ENCODE results near the gene MYO10. TPM values are rescaled to one million over a fixed set of nuclear protein-coding genes. Genes with fewer than 3 reads are reported as not detected.

Gene MYO10
- polyA plus RNA-seq, 1 donor: 35.3 TPM

DNA sequence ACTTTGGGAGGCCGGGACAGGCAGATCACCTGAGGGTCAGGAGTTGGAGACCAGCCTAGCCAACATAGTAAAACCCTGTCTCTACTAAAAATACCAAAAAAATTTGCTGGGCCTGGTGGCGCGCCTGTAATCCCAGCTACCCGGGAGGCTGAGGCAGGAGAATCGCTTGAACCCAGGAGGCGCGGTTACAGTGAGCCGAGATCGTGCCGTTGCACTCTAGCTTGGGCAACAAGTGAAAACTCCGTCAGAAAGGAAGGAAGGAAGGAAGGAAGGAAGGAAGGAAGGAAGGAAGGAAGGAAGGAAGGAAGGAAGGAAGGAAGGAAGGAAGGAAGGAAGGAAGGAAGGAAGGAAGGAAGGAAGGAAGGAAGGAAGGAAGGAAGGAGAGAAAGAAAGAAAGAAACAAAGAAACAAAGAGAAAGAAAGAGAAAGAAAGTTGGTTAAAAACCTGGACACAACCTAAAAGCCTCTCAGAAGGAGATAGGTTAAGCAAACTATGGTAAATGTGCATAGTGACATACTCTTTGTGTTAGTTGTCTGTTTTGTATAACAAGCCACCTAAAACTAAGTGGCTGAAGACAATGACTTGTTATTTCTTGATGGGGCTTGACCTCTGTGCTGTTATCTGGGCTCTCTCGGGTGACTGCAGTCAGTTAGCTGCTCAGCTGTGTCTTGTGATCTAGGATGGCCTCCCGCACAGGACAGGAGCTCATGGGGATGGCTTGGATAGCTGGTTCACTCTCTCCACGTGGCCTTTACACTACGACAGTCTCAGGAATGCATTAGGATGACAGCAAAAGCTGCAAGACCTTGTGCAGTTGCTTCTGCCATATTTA lies 8.0 kb upstream of the MYO10 start:
- DNase-seq: no peak

DNA sequence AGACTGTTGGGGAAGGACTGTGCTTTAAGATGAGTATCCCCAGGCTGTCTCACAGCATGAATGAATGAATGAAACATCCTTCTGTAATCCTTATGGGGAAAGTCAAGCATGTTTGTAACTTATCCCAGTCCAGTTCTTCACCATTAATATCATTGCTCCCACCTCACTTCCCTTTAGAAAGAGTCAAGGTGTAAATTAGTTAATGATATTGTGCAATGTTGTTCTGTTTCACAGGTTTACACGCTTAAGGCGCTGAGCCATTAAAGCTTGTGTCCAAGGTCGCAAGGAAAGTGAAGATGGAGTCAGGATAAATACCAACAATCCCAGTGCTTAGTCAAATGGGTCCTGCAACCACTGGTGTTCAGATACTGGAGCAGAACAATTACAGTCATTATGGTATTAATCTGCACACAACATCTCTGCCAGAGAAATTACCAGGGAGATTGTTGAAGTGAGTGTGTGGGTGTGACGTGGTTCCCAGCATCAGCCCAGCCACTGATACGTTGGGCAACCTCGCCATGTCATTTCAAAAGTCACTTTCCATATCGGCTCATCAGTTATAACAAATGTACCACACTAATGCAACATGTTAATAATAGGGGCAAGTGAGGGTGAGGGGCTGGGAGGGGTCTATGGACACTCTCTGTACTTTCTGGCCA lies 1.5 kb upstream of the MYO10 start:
- DNase-seq: no peak

- DNase-seq: no peak
Measured at GRCh38 chr5:16936989-16937438, 926 bp upstream of the MYO10 start.

DNA sequence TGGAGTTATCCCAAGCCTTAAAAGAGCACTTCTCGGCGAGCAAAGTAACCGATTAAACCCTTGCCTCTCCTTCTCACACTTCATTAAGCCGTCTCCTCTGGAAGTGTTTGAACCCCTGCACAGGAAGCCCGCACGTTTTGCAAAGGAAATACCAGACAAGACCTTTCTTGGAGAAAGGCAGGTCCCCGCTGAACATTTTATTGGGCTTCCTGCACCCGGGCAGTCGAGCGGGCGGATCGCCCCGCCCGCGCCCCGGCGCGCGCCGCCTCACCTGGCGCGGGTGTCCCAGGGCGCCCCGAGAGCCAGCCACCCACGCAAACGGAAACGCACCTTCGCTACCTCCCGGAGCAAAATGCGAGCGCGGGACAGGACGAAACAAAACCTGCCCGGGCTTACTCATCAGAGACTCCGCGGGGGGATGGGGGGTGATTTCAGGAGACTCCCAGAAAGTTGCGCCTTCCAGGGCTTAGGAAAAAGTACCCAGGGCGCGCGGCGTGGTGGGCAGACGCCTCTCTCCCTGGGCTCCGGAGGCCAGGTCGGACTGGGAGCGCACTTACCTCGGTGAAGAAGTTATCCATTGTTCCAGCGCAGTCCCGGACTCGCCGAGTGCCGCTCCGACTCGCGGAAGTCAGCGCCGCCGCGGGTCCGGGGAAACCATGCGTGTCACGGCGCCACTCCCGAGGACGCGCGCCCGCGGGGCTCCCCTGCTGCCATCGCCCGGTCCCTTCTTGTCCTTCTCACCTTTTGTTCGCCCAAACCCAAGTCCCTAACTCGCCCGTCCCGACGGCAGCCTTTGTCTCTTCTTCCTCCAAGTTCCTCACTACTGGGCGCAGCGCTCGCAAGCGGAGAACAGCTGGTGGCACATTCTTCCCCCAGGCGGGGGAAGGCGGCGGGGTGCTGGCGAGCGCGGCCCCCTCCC lies 598 bp downstream of the MYO10 start:
- DNase-seq: no peak

DNA sequence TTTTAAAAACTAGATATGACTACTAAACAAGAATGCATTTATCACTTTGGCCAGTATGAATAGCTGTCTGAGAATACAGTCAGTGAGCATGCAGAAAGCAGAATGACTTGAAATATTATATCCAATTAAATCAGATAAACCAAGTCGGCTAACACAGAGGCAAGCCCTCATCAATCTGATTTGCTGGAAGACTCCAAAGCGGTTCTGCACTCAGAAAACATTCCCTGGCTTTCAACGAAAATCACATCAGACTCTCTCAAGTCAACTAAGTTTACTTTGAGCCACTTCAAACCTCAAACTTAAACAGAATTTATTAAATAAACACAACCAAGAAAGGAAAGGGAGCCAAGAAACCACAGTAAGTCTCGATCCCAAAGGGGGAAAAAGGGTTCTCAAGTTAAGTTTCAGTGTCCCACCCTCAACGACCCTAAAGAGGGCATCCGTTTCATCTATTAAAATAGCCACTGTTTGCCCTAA lies 1.4 kb downstream of the MYO10 start:
- no peak for DNase-seq

DNA sequence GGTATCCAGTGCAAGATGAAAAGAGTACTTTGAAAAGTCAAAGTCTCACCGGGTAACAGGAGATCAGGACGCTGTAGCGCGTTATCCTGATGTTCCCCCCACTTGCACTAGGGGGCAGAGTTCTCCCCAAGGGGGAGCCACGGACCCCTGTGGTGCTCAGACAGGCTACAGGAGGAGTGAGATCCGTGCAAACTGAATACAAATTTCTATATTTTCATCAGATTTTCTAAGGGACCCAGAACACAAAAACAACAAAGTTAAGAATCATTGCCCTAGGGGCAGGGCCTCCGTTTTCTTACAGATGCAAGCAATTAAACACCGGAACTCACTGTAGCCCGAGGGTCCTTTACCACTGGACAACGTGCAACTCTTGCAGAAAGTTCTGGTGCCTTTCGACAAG lies 2.0 kb downstream of the MYO10 start:
- DNase-seq: peak; percentile 51

DNA sequence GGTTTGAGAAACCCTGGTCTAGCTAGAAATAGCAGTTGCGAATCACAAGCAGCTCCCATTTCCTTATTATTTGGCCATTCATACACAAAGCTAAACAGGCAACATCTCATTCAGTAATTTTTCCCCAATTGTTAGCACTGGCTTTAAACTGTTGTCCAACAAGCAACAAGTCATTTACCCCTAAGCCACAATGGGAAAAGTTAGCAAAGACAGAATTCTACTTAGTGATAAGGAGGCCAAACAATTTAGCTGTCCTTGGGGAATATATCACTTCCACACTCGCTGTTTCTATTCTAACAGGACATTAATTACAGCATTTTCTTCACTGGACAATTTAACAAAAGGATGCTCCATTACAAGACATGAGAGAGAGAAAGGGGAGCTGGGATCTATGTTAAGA lies 2.8 kb downstream of the MYO10 start:
- no peak for DNase-seq

GRCh38 chr5:16932401-16932800 lies 3.7 kb downstream of the MYO10 start:
- no peak for DNase-seq

DNA sequence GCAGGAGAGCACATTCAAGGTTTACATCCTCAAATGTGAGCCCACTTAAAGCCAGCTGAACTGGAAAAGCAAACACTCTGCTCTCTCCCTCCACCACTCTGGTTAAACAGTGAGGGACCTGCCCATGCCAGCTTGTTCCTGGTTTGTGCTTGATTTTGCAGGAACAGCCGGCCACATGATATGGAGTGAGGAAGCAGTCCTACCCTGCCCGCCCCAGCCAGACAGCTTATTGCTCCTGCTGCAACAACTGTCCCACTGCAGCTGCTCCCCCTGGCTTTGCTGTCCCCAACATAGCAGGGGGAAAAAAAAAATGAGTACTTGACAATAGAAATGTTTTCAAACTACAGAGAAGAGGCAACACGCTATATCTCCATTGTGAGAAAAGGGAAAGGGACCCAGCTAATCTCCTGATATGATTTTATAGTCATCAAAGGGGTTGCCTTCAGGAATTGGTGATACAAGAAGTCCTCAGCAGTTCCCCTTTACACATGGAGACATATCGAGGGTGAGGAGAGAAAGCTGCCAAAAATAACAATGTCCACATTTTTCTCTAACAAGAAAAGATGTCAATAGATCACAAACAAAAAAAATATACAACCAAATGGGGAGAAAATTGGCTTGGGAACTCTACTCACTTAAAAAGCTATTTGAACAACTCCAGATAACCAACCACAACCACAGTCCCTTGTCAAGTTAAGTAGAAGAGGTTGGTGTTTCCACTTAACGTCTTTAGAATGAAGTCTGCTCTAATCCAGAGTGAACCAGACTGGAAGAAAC lies 4.6 kb downstream of the MYO10 start:
- no peak for DNase-seq

GRCh38 chr5:16930496-16930895 lies 5.6 kb downstream of the MYO10 start:
- DNase-seq: no peak

- DNase-seq: no peak
Measured at GRCh38 chr5:16929831-16930230, 6.3 kb downstream of the MYO10 start.

DNA sequence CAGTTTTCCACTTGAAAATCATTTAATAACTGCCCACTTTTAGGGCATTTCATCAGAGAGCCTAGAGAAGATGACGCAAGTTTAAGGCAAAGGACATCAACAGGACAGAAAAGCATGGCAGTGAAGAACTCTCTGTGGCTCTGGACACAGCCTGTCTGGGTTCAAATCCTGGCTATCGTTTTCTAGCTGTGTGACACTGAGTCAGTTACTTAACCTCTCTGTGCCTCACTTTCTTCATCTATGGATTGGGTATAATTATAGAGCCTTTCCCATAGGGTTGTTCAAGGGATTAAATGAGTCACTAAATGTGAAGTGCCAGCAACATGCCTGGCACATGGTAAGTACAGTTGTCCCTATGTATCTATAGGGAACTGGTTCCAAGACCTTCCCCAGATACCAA lies 6.7 kb downstream of the MYO10 start:
- DNase-seq: no peak

GRCh38 chr5:16927613-16928012 lies 8.5 kb downstream of the MYO10 start:
- no peak for DNase-seq

DNA sequence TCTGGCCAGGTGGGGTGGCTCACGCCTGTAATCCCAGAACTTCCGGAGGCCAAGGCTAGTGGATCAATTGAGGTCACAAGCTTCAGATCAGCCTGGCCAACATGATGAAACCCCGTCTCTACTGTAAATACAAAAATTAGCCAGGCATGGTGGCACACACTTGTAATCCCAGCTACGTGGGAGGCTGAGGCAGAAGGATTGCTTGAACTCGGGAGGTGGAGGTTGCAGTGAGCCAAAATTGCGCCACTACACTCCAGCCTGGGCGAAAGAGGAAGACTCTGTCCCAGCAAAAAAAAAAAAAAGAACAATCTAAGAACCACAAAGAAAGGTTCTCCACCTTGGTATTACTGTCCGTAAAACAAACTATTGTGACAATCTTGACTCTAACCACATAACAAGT lies 9.7 kb downstream of the MYO10 start:
- no peak for DNase-seq

DNA sequence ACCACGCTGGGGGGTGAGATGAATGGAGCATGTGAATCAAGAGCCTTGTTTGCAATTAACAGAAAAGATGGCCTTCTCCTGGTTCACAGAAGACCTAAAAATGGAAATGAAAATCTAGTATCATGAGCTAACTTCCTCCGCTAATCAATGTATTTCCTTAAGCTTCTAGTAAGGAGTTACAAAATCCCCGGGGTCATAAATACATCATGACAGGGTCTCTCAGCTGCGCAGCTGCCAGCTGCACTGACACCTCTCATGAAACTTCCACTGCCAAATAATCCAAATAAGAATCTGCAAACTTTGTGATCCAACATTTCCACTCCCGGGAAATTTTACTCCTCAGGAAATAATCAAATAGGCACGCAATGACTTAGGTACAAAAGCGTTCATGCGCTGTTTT lies 11.9 kb downstream of the MYO10 start:
- DNase-seq: no peak

GRCh38 chr5:16922430-16922829 lies 13.7 kb downstream of the MYO10 start:
- DNase-seq: no peak

- DNase-seq: no peak
Measured at GRCh38 chr5:16921211-16921610, 14.9 kb downstream of the MYO10 start.

DNA sequence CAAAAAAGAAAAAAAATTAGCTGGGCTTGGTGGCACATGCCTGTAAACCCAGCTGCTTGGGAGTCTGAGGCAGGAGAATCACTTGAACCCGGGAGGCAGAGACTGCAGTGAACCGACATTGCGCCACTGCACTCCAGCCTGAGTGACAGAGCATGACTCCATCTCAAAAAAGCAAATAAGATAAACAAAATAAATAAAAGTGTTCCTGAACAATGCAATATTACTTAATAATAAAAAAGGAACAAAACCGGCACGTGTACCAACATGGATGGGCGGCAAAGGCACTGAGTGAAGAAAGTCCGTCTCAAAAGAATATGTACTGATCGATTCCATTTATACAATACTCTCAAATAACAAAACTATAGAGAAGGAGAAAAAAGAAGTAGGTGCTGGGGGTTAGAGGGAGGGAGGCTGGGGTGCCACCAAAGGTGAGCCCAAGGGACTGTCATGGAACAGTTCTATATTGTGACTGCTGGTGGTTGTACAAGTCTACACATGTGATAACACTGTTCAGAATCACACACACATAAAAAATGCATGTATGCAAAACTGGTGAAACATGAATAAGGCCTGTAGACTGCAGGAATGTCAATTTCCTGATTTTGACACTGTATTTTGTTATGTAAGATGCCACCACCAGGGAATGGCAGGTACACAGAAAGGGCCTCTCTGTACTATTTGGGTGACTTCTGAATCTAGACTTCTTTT lies 15.8 kb downstream of the MYO10 start:
- DNase-seq: no peak

DNA sequence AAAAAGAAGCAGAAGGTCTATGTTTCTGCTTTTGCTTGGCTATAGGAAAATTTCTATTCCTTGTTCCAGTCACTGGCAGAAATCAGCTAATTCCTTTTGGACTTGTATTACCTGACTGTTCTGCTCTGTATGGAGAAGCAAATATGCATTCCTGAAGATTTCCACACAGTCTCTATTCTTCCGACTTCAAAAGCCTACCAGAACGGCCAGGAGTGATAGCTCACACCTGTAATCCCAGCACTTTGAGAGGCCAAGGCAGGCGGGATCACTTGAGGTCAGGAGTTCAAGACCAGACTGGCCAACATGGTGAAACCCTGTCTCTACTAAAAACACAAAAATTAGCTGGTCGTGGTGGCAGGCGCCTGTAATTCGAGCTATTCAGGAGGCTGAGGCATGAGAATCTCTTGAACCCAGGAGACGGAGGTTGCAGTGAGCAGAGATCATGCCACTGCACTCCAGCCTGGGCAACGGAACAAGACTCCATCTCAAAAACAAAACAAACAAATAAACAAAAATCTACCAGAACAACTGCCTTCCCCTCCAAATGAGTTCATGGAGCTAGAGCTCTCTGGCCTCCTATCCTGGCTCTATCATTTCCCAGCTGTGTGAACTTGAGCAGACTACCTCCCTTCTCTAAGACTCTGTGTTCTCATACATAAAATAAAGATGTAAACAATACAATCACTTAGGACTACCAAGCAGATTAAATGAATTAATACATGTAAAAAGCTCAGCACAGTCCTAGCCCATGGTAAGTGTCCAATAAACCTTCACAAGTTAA lies 17.0 kb downstream of the MYO10 start:
- no peak for DNase-seq

- no peak for DNase-seq
Measured at GRCh38 chr5:16918156-16918555, 17.9 kb downstream of the MYO10 start.
